DMS79 (cell line): Measurements from ENCODE around the gene LCN6.
"Not testable (repeated sequence)": the region's sequence is repeated elsewhere in the genome, so short reads cannot be mapped to it uniquely, and the experiment has no call there.

ENCODE experiments used
- DNase-seq: peaks from one replicate; lab custom pipeline; 2025; lab: John Stamatoyannopoulos, UW

The LCN6 gene

DNA sequence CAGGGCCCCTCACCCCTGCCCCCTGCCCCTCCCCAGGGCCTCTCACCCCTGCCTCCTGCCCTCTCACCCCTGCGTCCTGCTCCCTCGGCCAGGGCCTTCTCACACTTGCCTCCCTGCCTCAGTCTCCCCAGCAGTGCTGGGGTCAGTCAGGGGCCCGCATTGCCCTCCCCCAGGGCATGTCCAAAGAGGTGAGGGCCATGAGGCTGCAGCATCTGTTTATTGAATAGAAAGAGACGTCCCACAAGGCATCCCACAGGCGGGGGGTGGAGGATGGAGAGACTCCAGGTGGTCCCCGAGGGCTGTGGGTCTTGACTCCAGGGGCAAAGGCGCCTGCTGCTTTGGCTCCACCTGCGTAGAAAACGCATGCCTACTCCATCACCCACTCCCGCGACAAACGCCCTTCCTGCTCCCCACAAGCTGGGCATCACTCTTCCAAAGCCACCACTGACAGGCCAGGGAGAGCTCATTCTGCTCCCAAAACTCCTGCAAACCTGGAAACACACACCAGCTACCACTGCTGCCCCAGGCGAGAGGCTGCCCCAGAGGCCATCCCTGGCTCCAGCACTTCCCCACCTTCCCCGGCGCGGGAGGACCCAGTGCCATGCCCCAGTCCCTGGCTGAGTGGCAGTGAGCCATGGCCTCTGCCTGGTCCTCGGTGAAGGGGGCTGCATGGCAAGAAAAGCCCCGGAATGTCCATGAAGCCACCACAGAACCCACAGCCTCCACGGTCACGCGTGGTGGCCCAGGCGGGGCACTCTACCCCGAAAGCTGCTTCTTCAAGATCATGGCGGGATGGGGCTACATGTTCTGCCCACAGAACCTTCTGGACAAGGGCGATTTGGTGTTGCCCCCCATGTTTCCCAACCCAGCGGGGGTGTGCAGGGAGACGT is 11.4 kb upstream of the LCN6 start:
- DNase-seq = no peak

DNA sequence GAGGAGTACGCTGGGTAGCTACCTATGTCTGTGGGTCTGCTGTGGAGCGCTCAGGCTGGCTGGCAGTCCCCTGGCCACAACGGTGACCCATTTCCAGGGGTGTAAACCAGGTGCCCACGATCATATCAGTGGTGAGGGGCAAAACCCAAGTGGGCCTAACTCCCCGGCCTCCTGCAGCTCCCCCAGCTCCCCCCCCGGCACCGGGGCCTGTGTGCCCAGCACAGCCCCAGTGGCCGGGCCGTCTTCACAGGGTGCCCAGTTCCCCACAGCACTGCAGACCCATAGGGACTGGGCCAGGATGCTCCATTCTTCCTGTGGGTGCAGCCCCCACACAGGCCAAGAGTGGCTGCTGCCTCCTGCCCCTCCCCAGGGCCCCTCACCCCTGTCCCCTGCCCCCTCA is 10.7 kb upstream of the LCN6 start:
- no peak for DNase-seq

DNA sequence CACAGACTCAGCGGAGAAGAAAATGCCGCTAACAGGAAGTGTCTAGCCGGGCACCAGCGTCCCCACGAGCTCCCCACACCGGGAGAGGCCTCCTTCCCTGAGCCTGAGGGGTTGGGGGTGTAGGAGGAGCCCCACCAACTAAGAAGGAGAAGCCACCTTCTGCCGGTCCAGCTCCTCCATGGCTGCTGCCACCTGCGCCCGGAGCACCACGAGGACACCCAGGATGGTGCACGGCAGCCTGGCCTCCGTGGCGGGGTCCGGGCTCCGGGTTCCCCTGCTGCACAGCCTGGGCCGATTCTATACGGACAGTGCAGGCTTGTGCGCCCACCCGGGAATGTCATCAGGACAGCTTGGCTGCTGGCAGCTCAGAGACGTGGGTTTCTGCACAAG is 9.4 kb upstream of the LCN6 start:
- no peak for DNase-seq

DNA sequence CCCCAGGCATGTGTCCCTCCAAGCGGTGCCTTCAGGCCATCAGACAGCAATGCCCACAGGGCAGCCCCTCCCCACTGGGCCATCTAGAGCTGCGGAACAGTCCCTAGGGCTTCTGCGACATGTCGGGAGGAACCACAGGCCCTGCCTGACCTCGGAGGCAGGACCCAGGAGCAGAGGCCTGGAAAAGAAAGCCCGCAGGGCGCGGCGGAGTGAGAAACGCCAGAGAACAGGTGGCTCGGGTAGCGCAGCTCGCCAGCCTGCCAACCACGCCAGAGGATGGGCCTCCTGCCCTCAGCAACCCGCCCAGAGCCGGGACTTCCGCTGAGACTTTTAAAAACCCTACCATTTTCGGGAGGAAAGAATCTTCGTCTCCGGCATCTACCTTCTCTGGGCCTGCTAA is 9.0 kb upstream of the LCN6 start:
- DNase-seq = no peak

DNA sequence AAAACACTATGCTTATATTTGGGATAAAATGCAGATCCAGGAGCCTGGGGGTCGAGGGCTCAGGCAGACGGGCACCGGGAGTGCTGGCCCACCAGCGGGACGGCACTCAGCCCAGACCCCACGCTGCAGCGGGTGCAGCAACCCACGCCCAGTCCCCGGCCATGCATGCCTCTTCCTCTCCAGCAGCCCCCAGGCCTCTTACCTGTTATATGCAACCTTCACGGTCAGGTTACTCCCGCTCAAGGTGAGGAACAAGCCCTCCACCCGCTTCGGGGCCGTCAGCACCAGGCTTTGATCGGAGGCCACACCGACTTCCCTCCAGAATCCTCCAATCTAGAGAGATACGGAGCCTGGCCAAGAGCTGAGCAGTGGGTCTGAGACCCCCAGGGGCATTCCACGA is 8.5 kb upstream of the LCN6 start:
- DNase-seq = no peak

DNA sequence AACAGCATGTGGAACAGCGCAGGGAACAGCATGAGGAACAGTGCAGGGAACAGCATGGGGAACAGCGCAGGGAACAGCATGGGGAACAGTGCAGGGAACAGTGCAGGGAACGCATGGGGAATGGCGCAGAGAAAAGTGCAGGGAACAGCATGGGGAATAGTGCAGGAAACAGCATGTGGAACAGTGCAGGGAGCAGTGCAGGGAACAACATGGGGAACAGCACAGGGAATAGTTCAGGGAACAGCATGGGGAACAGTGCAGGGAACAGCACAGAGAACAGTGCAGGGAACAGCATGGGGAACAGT is 7.8 kb upstream of the LCN6 start:
- no peak for DNase-seq

DNA sequence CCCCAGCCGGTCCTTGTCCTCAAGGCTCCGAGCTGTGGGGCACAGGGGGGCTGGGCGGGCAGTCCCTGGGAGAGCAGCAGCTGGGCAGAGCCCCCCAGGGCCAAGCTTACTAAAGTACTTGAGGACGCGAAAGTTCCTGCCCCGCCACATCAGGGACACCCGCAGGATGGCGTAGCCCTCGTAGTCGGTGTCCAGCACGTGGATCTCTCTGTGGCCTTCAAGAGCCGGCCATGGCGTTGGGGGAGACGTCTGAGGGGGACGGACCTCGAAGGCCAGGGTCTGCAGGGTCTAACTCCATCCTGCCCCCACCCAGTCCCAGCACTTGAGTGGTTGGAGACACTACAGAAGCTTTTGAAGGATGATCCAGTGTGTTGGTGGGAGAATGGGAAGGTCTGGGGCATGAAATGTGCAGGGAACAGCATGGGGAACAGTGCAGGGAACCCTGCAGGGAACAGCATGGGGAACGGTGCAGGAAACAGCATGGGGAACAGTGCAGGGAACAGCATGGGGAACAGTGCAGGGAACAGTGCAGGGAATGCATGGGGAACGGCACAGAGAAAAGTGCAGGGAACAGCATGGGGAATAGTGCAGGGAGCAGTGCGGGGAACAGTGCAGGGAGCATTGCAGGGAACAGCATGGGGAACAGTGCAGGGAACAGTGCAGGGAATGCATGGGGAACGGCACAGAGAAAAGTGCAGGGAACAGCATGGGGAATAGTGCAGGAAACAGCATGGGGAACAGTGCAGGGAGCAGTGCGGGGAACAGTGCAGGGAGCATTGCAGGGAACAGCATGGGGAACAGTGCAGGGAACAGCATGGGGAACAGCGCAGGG is 7.2 kb upstream of the LCN6 start:
- DNase-seq = not testable (repeated sequence)

DNA sequence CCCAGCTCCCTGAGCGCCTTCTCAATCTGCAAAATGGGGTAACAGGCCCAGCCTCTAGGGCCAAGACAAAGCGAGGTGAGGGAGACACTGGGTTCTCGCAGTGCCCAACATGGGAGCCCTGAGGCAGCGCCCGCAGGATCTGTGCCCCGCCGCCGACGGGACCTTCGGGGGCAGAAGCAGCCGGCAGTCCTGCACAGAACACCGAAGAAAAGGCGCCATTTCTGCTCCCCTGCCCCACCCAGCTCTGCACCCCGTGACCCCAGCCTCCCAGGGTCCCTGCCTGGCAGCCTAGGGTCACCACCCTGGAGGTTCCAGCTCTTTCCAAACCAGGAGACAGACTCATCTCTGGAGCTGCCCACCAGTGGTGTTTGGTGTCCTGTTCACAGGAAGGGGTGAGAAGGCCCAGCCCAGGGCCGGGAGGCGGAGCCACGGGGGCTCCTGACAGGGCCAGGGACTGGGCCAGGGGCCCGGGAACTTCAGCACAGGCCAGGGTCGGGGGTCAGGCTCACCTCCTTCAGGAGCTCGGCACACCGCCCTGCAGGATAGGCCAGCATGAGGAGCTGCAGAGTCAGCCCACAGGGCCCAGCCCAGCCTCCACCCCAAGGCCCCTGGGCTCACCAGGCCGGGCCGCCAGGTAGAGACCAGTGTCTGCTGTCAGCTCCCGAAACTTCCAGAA is 6.4 kb upstream of the LCN6 start:
- DNase-seq = no peak

DNA sequence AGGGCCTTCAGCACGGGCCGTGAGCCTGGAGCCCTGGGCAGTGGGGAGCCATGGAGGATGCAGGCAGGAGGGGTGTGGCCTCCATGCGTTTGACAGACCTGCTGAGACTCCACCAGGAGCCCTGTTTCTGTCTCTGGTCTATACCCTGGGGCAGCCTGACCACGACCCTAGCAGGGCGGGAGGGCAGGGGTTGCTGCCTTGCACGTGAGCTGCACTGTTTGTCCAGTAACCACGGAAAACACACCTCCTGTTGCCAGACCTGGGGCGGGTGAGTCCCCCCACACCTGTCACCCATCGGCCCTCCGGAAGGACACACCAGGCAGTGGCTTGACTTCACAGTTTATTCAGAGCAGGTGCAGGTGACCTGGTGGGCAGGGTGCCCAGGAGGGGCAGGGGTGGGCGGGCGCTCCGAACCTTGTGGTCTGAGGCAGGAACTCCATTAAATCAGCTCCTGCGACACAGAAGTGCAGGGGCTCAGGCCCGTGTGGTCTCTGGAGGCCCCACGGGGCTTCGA is 5.8 kb upstream of the LCN6 start:
- no peak for DNase-seq

DNA sequence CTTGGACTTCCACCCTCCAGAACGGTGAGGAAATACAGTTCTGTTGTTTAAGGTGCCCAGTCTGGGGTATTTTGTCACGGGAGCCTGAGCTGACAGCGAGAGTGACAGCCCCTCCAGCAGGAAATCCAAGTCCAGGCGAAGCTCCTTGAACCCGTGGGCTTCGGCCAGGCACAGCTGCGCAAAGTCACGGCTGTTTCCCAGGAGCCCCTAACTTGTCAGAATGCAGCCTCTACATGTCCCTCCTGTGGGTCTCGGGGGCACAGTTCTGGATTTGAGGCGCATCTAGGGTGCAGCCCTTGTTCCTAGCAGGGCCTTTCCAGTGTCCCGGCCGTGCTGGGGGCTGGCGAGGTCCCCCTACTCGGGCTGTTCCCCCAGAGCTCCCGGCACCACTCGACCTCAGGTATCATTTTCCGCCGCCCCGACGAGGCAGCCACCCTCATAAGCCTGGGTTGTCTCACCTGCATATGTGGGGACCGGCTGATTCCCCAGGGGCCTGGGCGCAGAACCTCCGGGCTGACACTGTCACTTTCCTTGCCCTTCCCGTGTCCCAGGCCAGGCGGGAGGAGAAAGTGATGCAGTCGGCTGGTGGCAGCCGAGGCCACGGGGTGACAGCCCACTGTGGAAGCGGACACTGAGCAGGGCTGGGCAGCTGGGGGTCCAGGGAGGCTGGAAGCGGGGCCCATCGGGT is 5.2 kb upstream of the LCN6 start:
- no peak for DNase-seq

DNA sequence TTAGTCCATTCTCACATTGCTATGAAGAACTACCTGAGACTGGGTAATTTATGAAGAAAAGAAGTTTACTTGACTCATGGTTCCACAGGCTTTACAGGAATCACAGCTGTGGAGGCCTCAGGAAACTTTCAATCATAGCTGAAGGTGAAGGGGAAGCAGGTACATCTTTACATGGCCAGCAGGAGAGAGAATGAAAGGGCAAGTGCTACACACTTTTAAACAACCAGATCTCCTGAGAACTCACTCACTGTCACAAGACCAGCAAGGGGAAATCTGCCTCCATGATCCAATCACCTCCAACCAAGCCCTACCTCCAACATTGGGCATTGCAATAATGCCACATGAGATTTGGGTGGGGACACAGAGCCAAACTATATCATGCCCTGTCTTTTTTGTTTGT is 3.5 kb upstream of the LCN6 start:
- DNase-seq = no peak

DNA sequence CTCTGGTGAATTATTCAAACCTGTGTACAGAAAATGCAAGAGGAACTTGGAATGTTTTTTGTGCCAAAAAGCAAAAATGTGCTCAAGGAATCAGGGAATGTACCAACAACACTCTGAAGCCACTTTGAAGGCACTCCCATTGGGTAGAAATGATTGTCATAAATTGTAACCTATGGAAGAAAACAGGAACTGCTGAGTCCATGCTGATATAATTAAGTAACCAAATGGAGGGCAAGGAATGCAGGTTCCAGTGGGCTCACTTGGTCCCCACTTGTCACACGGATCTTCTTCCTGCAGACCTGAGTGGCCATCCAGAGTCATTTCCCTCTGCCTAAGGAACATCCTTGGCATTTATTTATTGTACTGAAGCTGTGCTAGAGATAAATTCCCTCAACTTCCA is 2.9 kb upstream of the LCN6 start:
- DNase-seq = no peak

DNA sequence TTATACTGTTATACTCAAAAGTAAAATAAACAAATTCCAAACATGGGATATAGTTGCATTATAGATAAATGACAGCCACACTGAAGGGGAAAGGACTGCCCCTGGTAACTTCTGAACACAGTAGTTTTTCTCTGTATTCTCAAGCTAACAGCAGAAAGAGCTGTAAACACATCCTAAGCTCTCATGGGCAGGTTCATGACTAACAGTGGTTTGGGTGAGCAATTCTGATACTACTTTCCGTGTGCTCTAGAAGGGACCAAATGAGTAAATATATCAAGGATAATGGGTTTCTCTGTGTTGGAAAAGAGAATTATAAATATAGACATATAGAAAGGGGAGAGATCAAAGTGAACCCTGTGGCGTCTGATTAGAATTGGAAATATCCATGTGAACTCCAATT is 2.2 kb upstream of the LCN6 start:
- DNase-seq = no peak

DNA sequence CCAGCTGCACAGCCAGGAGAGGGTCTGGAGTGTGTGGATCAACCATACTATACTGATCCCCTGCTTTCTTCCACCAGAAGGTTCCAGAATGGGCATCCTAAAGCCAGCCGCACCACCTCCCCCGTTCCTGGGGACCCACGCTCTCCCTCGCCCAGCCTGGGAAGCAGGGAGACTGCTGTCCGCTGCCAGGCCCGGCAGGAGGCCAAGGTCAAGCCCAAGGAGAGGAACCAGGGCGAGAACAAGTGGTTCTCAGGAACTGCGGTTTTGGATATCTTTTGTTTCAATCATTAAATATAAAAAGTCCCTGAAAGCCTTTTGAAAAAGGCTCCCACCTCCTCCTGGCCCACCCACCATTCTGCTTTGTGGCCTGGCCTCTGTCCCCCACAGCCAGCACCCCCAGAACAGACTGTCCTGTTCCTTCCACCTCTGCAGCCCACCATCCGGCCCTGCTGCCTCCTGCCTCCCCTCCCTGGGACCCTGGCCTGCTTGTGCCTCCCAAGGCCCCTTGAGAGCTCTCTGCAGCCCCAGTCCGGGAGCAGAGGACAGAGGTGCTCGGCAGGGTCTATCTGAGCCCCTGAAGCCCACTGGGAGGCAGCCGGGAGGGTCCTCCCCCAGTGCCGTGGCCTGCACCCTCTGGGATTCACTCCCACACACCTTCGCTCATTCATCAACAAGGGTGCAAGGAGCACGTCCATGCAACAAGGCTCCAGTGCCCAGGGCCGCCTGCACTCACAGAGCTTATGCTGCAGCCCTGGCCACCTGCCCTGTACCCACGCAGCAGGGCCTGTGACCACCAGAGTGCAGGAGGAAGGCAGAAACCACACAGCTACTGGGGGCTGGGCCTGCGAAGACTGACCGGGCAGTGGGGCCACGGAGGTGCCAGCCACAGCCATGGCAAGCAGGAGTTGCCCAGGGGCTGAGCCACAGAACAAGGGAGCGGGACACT is 614 bp upstream of the LCN6 start:
- DNase-seq = no peak

DNA sequence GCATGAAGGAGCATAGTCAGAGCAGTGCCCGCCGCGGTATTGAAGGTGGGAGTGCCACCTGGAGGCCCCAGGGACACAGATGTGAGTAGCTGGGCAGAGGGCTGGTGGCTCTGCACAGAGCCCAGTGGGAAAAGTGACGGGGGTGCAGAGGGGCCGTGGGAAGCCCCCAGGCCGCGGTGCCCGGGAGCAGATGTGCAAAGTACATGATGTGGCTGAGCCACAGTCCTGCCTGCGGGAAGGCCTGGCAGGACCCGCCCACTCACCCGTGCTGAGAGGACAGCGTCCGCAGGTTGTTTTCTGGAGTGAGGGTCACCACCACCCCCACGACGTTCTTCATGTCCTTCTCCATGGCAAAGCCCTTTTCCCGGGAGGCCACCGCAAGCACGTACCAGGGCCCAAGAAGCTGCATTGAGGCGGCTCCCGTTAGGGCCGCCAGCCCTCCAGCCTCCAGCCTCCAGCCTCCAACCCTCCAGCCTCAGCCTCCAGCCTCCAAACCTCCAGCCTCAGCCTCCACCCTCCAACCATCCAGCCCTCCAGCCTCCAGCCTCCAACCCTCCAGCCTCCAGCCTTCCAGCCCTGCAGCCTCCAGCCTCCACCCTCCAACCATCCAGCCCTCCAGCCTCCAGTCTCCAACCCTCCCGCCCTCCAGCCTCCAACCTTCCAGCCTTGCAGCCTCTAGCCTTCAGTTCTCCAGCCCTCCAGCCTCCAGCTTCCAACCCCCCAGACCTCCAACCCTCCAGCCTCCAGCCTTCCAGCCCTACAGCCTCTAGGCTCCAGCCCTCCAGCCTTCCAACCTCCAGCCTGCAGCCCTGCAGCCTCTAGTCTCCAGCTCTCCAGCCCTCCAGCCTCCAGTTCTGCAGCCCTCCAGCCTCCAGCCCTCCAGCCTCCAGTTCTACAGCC is 914 bp downstream of the LCN6 start:
- DNase-seq = no peak

DNA sequence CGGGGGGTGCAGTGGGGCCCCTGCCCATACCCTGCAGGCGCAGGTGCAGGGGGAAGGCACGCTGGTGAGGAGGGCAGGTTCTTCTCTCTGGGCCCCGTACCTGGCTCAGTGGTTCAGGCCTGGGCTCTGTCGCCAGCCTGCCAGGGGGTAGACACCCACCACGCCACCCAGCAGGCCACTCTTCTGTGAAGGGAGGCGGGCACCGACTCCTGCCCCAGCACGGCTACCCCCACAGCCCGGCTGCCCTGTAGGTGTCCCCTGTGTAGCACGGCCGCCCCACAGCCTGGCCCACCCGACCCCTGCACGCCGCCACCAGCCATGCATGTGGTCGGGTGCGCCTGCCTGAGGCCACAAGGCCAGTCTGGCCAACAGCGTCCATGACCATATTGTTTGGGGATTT is 1.7 kb downstream of the LCN6 start:
- DNase-seq = no peak

DNA sequence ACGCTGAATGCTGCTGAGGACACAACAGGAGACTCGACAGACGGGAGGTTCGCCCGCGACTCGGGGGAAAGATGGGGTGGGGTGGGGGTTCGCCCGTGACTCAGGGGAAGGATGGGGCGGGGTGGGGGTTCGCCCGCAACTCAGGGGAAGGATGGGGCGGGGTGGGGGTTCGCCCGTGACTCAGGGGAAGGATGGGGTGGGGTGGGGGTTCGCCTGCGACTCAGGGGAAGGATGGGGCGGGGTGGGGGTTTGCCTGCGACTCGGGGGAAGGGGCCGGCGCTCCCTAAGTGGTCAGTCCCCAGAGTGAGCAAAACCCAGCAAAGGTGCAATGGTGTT is 2.2 kb downstream of the LCN6 start:
- DNase-seq = no peak

DNA sequence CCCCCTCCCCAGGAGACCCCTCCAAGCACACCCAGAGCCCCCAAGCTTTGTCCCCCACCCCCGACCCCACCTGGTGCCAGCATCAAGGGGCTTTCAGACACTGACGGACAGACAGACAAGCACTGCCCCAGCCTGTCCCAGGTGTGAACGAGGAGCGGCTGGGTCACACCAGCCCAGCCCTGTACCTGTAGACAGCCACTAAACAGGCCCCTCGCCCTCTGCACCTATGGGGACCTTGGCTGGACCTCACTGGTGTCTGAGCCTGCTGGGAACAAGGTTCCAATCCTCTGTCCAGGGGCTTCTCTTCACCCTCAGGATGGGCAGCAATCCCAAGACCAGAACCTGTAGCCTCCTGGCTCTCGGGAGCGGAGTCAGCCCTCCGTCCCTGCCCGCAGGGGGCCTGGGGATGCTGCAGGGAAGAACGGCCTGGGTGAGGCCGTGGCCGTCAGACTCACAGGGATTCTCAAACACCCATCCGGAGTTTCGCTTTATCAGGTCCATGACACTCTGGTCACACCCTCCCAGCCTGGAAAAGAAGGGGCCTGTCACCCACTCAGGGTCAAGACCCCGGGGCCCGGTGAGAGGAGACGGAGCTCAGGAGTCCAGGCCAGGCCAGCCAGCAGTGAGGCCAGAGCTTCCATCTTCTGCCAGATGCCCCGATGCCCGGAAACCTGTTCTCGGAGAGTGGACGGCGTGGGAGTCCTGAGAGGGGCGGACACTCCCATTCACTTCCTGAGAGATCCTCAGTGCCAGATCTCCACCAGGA is 2.8 kb downstream of the LCN6 start:
- DNase-seq = no peak

DNA sequence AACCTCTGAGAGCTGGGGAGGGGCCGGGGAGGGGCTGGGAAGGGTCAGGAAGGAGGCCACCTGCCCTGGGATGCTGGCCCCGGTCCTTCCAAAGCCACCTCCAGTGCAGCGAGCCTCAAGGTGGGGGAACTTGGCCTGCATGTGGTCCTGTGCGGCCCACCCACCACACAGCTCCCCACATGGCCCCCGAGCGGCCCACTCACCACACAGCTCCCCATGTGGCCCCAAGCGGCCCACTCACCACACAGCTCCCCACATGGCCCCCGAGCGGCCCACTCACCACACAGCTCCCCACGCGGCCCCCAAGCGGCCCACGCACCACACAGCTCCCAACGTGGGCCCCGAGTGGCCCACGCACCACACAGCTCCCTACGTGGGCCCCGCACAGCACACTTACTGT is 3.6 kb downstream of the LCN6 start:
- no peak for DNase-seq
